ENCODE data around the gene SYNE1. TPM values are rescaled to one million over a fixed set of nuclear protein-coding genes. Genes with fewer than 3 reads are reported as not detected.
A peak's percentile ranks its signal among the peaks of the same experiment; 100 is the strongest.

Gene SYNE1
- total and polyA plus RNA-seq, 10 of the 15 experiments (the other 5 are each of a cell fraction or from before 2014, with no cell fraction given) = 2.3 to 28.7 (median 14.1) TPM

DNA sequence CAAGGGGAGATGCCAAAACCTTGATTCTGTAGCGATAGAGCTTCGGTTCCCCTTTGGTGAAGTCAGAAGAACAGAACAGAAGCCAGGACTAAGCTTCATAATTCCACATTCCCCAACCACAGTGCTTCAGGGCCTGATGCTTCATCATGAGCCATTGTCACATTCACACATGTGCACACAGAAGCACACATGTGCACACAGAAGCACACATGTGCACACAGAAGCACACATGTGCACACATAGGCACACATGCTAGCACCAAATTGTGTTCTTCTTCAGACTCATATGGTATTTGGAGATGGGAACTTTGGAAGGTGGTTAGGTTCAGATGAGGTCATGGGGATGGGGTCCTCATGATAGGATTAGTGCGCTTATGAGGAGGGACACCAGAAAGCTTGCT is 183.2 kb downstream of the SYNE1 start:
- no peaks in the 10 kb centered on the region for H3K79me2 ChIP-seq (ENCODE audit: control insufficient read depth, insufficient read depth, low read length)
- H3K9ac ChIP-seq (ENCODE audit: control insufficient read depth, insufficient read depth, low read length) = no peak overlapping the region
- SMC1A ChIA-PET (ENCODE audit: uncharacterized antibody, unreplicated experiment) = no interaction called here
- ATAC-seq = no peak
- intact Hi-C loops (cut with micrococcal nuclease; ENCODE audit: unreplicated experiment) = no loop called here
- CTCF ChIA-PET = no interaction called here
- TF ChIP-seq, protein P1, sequence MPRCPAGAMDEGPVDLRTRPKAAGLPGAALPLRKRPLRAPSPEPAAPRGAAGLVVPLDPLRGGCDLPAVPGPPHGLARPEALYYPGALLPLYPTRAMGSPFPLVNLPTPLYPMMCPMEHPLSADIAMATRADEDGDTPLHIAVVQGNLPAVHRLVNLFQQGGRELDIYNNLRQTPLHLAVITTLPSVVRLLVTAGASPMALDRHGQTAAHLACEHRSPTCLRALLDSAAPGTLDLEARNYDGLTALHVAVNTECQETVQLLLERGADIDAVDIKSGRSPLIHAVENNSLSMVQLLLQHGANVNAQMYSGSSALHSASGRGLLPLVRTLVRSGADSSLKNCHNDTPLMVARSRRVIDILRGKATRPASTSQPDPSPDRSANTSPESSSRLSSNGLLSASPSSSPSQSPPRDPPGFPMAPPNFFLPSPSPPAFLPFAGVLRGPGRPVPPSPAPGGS (IDR thresholded peaks at IDR 0.05; ENCODE audit: borderline replicate concordance, insufficient read depth, low read depth, low read length, poor library complexity, severe bottlenecking) = peak; percentile 65
- TF ChIP-seq DPF2 (IDR thresholded peaks at IDR 0.05) = no peak
- H2AFZ ChIP-seq (ENCODE audit: control insufficient read depth, low read depth, low read length) = no peak overlapping the region
- no peak overlapping the region for H3K27ac ChIP-seq (ENCODE audit: control insufficient read depth, insufficient read depth)
- no peaks in the 10 kb centered on the region for H3K36me3 ChIP-seq (ENCODE audit: control insufficient read depth in 2 of 2, insufficient read depth in 2 of 2, low read length in 1 of 2)
- DNase-seq (ENCODE audit: low read depth, low spot score) = no peak
- BruUV-seq (replicated peaks) = no TSS peak
- 24% methylated on average over 3 of the region's 3 CpGs for WGBS (ENCODE audit: insufficient coverage, insufficient replicate concordance, low lambda C conversion rate, missing lambda C conversion rate)
- in situ Hi-C loops (cut with MboI) = no loop called here
- POLR2A ChIA-PET = no interaction called here
- 0 out of 4 replicates have a peak, but pooled peaks cover 0 to 2% of the 10 kb centered on the region in 2 experiments for H3K27me3 ChIP-seq (replicated peaks in 1 of 2; ENCODE audit: control insufficient read depth in 2 of 2, insufficient read depth in 2 of 2, low read length in 1 of 2)
- RAD21 ChIA-PET (ENCODE audit: unreplicated experiment) = no interaction called here
- H3K4me2 ChIP-seq (ENCODE audit: control insufficient read depth, insufficient read depth) = no peak overlapping the region
- FAIRE-seq = no peak
- H4K20me1 ChIP-seq (ENCODE audit: control insufficient read depth, insufficient read depth) = no peaks in the 10 kb centered on the region
- no peaks in the 10 kb centered on the region for H3K4me1 ChIP-seq (ENCODE audit: control insufficient read depth, insufficient read depth, low read length)
- H3K4me3 ChIP-seq = no peak overlapping the region
- H3K9me3 ChIP-seq (replicated peaks; ENCODE audit: control insufficient read depth, insufficient read depth, low read length) = no peaks in the 10 kb centered on the region

DNA sequence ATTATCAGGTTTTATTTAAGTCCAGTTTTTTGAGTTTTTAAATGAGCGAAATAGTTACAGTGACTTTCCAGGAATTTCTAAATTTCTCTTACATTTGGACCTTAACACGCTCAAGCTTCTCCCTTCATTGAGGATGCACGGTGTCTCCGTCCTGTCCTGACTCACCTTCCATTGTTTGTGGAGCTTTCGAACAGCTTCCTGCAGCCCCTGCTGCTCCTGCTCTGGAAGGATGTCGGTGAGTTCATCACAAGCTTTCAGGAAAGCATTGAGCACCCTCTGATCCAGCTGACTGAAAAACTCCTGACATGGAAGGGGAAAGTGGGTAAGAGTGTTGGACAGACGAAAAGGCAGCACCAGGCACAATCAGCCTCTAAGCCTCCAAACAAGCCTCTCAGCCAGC is 183.7 kb downstream of the SYNE1 start:
- in situ Hi-C loops (cut with MboI) (no loop called here), intact Hi-C loops (cut with micrococcal nuclease; ENCODE audit: unreplicated experiment) (no loop called here)
- ATAC-seq (no peak), DNase-seq (ENCODE audit: low read depth, low spot score) (no peak), FAIRE-seq (no peak)
- ChIA-PET POLR2A (no interaction called here), CTCF (interaction anchor here (0.9 kb wide), 1 partner anchor 8 kb away, joined by 3 read pairs; no protein-coding TSS in a partner anchor), SMC1A (ENCODE audit: uncharacterized antibody, unreplicated experiment) (interaction anchor here (0.7 kb wide), 1 partner anchor 23 kb away, joined by 3 read pairs; no protein-coding TSS in a partner anchor), RAD21 (ENCODE audit: unreplicated experiment) (no interaction called here)
- H3K9me3 ChIP-seq (replicated peaks; ENCODE audit: control insufficient read depth, insufficient read depth, low read length) = no peaks in the 10 kb centered on the region
- no TSS peak for BruUV-seq (replicated peaks)
- no peaks in the 10 kb centered on the region for H3K4me1 ChIP-seq (ENCODE audit: control insufficient read depth, insufficient read depth, low read length)
- H3K4me2 ChIP-seq (ENCODE audit: control insufficient read depth, insufficient read depth) = no peak overlapping the region
- H3K27ac ChIP-seq (ENCODE audit: control insufficient read depth, insufficient read depth) = no peak overlapping the region
- H3K36me3 ChIP-seq (ENCODE audit: control insufficient read depth in 2 of 2, insufficient read depth in 2 of 2, low read length in 1 of 2) = no peaks in the 10 kb centered on the region
- no peaks in the 10 kb centered on the region for H3K79me2 ChIP-seq (ENCODE audit: control insufficient read depth, insufficient read depth, low read length)
- H4K20me1 ChIP-seq (ENCODE audit: control insufficient read depth, insufficient read depth) = no peaks in the 10 kb centered on the region
- H3K27me3 ChIP-seq (replicated peaks in 1 of 2; ENCODE audit: control insufficient read depth in 2 of 2, insufficient read depth in 2 of 2, low read length in 1 of 2) = peaks cover 0 to 2% of the 10 kb centered on the region in 2 experiments; a peak in 1 of 4 replicates
- H3K9ac ChIP-seq (ENCODE audit: control insufficient read depth, insufficient read depth, low read length) = no peak overlapping the region
- WGBS (ENCODE audit: insufficient coverage, insufficient replicate concordance, low lambda C conversion rate, missing lambda C conversion rate) = 43% methylated on average over 7 of the region's 7 CpGs
- no peak overlapping the region for H3K4me3 ChIP-seq
- H2AFZ ChIP-seq (ENCODE audit: control insufficient read depth, low read depth, low read length) = no peak overlapping the region
- TF ChIP-seq CEBPB (IDR thresholded peaks at IDR 0.05; ENCODE audit: borderline replicate concordance in 1 of 2, low read depth in 2 of 2, low read length in 2 of 2) = no peak
- TF ChIP-seq, protein P2, sequence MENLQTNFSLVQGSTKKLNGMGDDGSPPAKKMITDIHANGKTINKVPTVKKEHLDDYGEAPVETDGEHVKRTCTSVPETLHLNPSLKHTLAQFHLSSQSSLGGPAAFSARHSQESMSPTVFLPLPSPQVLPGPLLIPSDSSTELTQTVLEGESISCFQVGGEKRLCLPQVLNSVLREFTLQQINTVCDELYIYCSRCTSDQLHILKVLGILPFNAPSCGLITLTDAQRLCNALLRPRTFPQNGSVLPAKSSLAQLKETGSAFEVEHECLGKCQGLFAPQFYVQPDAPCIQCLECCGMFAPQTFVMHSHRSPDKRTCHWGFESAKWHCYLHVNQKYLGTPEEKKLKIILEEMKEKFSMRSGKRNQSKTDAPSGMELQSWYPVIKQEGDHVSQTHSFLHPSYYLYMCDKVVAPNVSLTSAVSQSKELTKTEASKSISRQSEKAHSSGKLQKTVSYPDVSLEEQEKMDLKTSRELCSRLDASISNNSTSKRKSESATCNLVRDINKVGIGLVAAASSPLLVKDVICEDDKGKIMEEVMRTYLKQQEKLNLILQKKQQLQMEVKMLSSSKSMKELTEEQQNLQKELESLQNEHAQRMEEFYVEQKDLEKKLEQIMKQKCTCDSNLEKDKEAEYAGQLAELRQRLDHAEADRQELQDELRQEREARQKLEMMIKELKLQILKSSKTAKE (IDR thresholded peaks at IDR 0.05; ENCODE audit: low read depth, poor library complexity, severe bottlenecking) = no peak
- TF ChIP-seq MTA2 (IDR thresholded peaks at IDR 0.05; ENCODE audit: low read depth) = no peak
- TF ChIP-seq, protein P3, sequence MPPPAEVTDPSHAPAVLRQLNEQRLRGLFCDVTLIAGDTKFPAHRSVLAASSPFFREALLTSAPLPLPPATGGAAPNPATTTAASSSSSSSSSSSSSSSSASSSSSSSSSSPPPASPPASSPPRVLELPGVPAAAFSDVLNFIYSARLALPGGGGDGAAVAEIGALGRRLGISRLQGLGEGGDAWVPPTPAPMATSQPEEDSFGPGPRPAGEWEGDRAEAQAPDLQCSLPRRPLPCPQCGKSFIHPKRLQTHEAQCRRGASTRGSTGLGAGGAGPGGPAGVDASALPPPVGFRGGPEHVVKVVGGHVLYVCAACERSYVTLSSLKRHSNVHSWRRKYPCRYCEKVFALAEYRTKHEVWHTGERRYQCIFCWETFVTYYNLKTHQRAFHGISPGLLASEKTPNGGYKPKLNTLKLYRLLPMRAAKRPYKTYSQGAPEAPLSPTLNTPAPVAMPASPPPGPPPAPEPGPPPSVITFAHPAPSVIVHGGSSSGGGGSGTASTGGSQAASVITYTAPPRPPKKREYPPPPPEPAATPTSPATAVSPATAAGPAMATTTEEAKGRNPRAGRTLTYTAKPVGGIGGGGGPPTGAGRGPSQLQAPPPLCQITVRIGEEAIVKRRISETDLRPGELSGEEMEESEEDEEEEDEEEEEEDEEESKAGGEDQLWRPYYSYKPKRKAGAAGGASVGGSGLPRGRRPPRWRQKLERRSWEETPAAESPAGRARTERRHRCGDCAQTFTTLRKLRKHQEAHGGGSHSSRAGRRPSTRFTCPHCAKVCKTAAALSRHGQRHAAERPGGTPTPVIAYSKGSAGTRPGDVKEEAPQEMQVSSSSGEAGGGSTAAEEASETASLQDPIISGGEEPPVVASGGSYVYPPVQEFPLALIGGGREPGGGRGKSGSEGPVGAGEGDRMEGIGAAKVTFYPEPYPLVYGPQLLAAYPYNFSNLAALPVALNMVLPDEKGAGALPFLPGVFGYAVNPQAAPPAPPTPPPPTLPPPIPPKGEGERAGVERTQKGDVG (CRISPR knock-in tag; IDR thresholded peaks at IDR 0.05) = no peak
- TF ChIP-seq KLF5 (IDR thresholded peaks at IDR 0.05; ENCODE audit: partially characterized antibody) = no peak
